Natural killer cell (primary cell): ENCODE data around the gene CSAD. TPM values are rescaled to one million over a fixed set of nuclear protein-coding genes. Genes with fewer than 3 reads are reported as not detected.

Experiments
- ATAC-seq, 3 donors: fragments of 150-1000 bp in 2 of 3; fragments of 200-7000 bp in 1 of 3; cut with Tn5 transposase; 1 replicate in 1 of 3; 2 replicates in 2 of 3; pipeline ENCODE4 v1.10.0; 2021; ENCODE audit warnings: mild to moderate bottlenecking in 2 of 3, moderate library complexity in 2 of 3
- DNase-seq, 2 donors: peaks; one replicate each; pipeline versions ENCODE4 v3.0.0 to v3.0.0-alpha.2; 2013 to 2021; ENCODE audit warnings: mixed read lengths in 1 of 2
- H3K27ac ChIP-seq: one replicate; pipeline ENCODE4 v1.5.1; 2013; ENCODE audit warnings: mild to moderate bottlenecking, low read length
- H3K27me3 ChIP-seq: one replicate; pipeline ENCODE4 v1.6.1; 2013; ENCODE audit warnings: low read length; ENCODE audit not compliant: control insufficient read depth, insufficient read depth
- H3K36me3 ChIP-seq: one replicate; pipeline ENCODE4 v1.6.1; 2013; ENCODE audit warnings: low read length; ENCODE audit not compliant: control insufficient read depth, insufficient read depth
- H3K4me1 ChIP-seq: one replicate; pipeline ENCODE4 v1.6.1; 2013; ENCODE audit warnings: low read length; ENCODE audit not compliant: control insufficient read depth, insufficient read depth
- H3K4me3 ChIP-seq: one replicate; pipeline ENCODE4 v1.5.1; 2013; ENCODE audit warnings: low read length
- H3K9me3 ChIP-seq: one replicate; pipeline ENCODE4 v1.6.1; 2013; ENCODE audit warnings: low read length; ENCODE audit not compliant: control insufficient read depth, insufficient read depth
- H3K27ac Mint-ChIP-seq, 2 donors: one replicate each; pipeline ENCODE4 v1.8.0; 2022; ENCODE audit warnings: mild to moderate bottlenecking in 2 of 2, mixed read lengths in 2 of 2, moderate library complexity in 1 of 2
- H3K27me3 Mint-ChIP-seq, 2 donors: one replicate each; pipeline ENCODE4 v1.8.0; 2022; ENCODE audit warnings: low read depth in 2 of 2, mixed read lengths in 2 of 2
- H3K36me3 Mint-ChIP-seq: one replicate; pipeline ENCODE4 v1.8.0; 2022; ENCODE audit warnings: mixed read lengths
- H3K4me1 Mint-ChIP-seq, 2 donors: one replicate each; pipeline ENCODE4 v1.8.0; 2022; ENCODE audit warnings: mixed read lengths in 2 of 2
- H3K4me3 Mint-ChIP-seq: one replicate; pipeline ENCODE4 v1.8.0; 2022; ENCODE audit warnings: mild to moderate bottlenecking, moderate library complexity, mixed read lengths
- H3K9me3 Mint-ChIP-seq, 2 donors: one replicate each; pipeline ENCODE4 v1.8.0; 2022; ENCODE audit warnings: mixed read lengths in 2 of 2
- WGBS: methylation state at CpG from one replicate; pipeline ENCODE4 v1.1.7; 2013; ENCODE audit warnings: missing lambda C conversion rate; ENCODE audit not compliant: insufficient coverage; 5-methylcytosine and 5-hydroxymethylcytosine counted together
- intact Hi-C: fragments of 100-400 bp; cut with micrococcal nuclease; formaldehyde crosslinking; loops from one replicate; pipeline ENCODE4 v1.14.2; 2022
- total RNA-seq, 4 donors: library from RNA; stranded (reverse); fragments of 120-200 nt in 1 of 4; gene quantifications; one replicate each; pipeline versions ENCODE4 v1.2.3 to v1.2.4, GENCODE V29; 2013 to 2022
- TF ChIP-seq, protein P1 (sequence below): fragments of 200-600 bp; IDR thresholded peaks from one replicate; pipeline ENCODE4 v1.8.0; 2022; ENCODE audit warnings: antibody characterized with exemption

Gene CSAD
- total RNA-seq, 3 donors from 2014 or later (not counting 1 experiment from before 2014, with no cell fraction given): 50.8 to 54.4 (median 53.0) TPM

DNA sequence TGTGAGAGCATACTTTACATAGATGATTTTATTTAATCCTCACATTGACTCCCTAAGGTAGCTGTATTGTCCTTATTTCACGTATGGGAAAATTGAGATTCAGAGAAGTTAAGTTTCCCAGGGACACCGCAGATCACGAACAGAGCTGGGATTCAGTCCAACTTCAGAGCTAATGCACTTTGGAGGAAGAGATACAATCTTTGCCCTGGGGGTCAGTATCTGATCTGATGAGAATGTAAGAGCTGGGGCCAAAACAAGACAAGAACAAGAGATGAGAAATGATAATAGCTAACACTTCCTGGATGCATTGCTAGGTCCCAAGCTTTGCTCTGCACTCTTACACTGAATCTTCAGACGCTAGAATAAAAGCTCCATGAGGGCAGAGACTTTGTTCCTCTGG, 6.0 kb upstream of the CSAD start:
- H3K36me3 Mint-ChIP-seq: no peaks in the 10 kb centered on the region

DNA sequence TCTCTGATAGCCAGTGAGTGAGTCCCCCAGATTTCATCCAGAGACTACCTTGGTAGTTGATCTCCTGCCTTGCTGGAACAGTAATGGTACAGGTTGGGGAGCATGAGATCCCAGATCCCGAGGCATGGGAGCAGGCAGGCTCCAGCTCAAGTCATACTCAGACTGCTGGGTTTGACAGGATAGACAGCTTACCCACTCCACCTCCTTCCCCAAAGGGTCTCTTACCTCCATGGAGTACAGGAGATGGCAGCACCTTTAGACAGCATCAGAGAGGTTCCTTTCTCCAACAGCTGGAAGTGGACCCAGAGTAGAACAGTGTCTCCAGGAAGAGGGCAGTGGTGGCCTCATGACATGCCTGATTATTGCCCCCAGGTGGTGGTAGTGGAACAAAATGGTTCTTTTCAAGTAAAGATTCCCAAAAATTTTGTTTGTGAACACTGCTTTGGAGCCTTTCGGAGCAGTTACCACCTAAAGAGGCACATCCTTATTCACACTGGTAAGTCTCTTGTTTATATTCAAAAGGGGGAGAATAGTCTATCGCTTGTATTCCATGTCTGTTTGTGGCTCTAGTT, 4.9 kb upstream of the CSAD start:
- intact Hi-C loops: no loop called here
- ATAC-seq (no peak), DNase-seq (no peak)
- no peak overlapping the region for H3K4me3 ChIP-seq
- no peaks in the 10 kb centered on the region for H3K27me3 ChIP-seq
- no peaks in the 10 kb centered on the region for H3K9me3 ChIP-seq
- H3K4me1 ChIP-seq: peaks cover 14% of the 10 kb centered on the region
- TF ChIP-seq, protein P1, sequence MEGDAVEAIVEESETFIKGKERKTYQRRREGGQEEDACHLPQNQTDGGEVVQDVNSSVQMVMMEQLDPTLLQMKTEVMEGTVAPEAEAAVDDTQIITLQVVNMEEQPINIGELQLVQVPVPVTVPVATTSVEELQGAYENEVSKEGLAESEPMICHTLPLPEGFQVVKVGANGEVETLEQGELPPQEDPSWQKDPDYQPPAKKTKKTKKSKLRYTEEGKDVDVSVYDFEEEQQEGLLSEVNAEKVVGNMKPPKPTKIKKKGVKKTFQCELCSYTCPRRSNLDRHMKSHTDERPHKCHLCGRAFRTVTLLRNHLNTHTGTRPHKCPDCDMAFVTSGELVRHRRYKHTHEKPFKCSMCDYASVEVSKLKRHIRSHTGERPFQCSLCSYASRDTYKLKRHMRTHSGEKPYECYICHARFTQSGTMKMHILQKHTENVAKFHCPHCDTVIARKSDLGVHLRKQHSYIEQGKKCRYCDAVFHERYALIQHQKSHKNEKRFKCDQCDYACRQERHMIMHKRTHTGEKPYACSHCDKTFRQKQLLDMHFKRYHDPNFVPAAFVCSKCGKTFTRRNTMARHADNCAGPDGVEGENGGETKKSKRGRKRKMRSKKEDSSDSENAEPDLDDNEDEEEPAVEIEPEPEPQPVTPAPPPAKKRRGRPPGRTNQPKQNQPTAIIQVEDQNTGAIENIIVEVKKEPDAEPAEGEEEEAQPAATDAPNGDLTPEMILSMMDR: no peak
- Mint-ChIP-seq H3K4me1 (peaks cover 21 to 44% of the 10 kb centered on the region in 2 donors), H3K4me3 (no peak overlapping the region), H3K9me3 (no peaks in the 10 kb centered on the region), H3K36me3 (no peaks in the 10 kb centered on the region), H3K27ac (no peak overlapping the region), H3K27me3 (no peaks in the 10 kb centered on the region)
- 97% methylated on average over 2 of the region's 3 CpGs for WGBS
- H3K36me3 ChIP-seq: peaks cover 64% of the 10 kb centered on the region
- no peak overlapping the region for H3K27ac ChIP-seq

More for the DNA sequence above, 6.0 kb upstream of the CSAD start:
- 98% methylated on average over 4 of the region's 4 CpGs for WGBS
- intact Hi-C loops: no loop called here
- TF ChIP-seq, protein P1: no peak
- ATAC-seq (no peak), DNase-seq (no peak)
- Mint-ChIP-seq H3K27ac (no peak overlapping the region), H3K27me3 (no peaks in the 10 kb centered on the region), H3K9me3 (no peaks in the 10 kb centered on the region), H3K4me3 (no peak overlapping the region), H3K4me1 (peaks cover 14 to 36% of the 10 kb centered on the region in 2 donors)
- H3K36me3 ChIP-seq: peaks cover 74% of the 10 kb centered on the region
- no peaks in the 10 kb centered on the region for H3K9me3 ChIP-seq
- H3K27me3 ChIP-seq: no peaks in the 10 kb centered on the region
- H3K4me1 ChIP-seq: peaks cover 6% of the 10 kb centered on the region
- no peak overlapping the region for H3K27ac ChIP-seq
- no peak overlapping the region for H3K4me3 ChIP-seq

DNA sequence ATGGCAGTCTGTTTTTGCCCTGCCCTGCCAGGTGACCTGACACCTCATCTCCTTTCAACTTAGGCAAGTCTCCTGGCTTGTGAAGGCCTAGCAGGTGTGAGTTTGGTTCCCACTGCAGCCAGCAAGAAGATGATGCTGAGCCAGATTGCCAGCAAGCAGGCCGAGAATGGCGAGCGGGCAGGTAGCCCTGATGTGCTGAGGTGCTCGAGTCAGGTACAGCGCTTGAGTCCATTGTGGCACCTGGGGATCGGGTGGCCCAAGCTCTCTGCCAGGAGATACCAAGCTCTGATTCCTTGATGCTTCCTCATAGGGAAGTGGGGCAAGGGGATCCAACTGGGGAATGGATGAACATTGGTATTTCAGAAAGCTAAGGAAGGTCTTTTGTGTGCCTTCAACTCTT, 4.1 kb upstream of the CSAD start:
- Mint-ChIP-seq H3K27ac (peak overlapping the region in 1 of 2 donors; percentile 44), H3K4me1 (peaks cover 25 to 47% of the 10 kb centered on the region in 2 donors), H3K36me3 (no peaks in the 10 kb centered on the region), H3K27me3 (no peaks in the 10 kb centered on the region), H3K4me3 (no peak overlapping the region), H3K9me3 (no peaks in the 10 kb centered on the region)
- Histone ChIP-seq H3K36me3 (peaks cover 60% of the 10 kb centered on the region), H3K4me3 (no peak overlapping the region), H3K27me3 (no peaks in the 10 kb centered on the region), H3K9me3 (no peaks in the 10 kb centered on the region), H3K4me1 (peaks cover 17% of the 10 kb centered on the region), H3K27ac (no peak overlapping the region)
- TF ChIP-seq, protein P1: no peak
- ATAC-seq (no peak), DNase-seq (peak in 1 of 2 donors; percentile 5)
- WGBS: 96% methylated on average over 6 of the region's 6 CpGs
- intact Hi-C loops: no loop called here

DNA sequence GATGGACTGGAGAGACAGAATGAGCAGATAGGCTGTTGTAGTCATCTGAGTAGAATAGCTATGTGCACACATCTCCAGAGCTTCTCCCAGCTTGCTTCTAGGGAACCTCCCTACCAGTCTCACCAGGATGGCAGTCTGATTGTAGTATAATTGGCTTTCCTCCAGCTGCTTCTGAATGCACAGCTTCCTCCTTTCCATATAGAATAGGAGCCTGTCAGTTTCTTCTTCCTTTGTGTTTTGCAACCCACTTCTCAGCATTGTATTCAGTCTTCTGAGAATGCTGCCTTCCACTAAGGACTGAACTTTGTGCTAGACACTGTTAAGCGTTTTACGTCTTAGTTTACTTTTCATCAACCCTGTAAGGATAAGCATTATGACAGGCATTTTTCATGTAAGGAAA, 2.2 kb upstream of the CSAD start:
- H3K27ac ChIP-seq: no peak overlapping the region

More for the DNA sequence above, 2.2 kb upstream of the CSAD start:
- Mint-ChIP-seq H3K36me3 (no peaks in the 10 kb centered on the region), H3K4me1 (peaks cover 34 to 56% of the 10 kb centered on the region in 2 donors), H3K27me3 (no peaks in the 10 kb centered on the region), H3K9me3 (no peaks in the 10 kb centered on the region), H3K27ac (peak overlapping the region in 1 of 2 donors; percentile 3), H3K4me3 (peak overlapping the region; percentile 95)
- H3K27me3 ChIP-seq: no peaks in the 10 kb centered on the region
- intact Hi-C loops: no loop called here
- TF ChIP-seq, protein P1: no peak
- ATAC-seq: no peak
- 95% methylated on average over 2 of the region's 2 CpGs for WGBS
- H3K4me1 ChIP-seq: peaks cover 20% of the 10 kb centered on the region
- H3K36me3 ChIP-seq: peaks cover 52% of the 10 kb centered on the region
- no peaks in the 10 kb centered on the region for H3K9me3 ChIP-seq
- DNase-seq: peak in 1 of 2 donors; percentile 5
- no peak overlapping the region for H3K4me3 ChIP-seq
